Measurements from ENCODE around the gene PLA2G2F.
"Not testable (repeated sequence)": the region's sequence is repeated elsewhere in the genome, so short reads cannot be mapped to it uniquely, and the experiment has no call there.

PLA2G2F gene

DNA sequence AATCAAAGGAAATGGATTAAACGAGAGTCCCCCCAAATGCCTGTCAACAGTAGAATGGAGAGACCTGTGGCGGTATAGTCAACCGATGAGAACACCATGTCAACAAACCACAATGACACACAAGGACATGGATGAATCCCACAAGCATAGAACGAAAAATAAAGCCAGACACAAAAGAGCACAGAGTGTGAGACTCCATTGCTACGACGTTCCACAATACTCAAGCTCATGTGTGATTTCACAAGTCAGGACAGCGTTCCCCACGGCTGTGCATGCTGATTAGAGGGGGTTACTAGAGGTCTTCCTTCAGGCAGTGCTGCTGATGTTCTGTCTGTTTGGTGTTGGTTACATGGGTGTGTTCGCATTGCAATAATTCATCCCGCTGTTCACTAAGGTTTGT, 14.0 kb upstream of the PLA2G2F start:
- TF ChIP-seq, protein P1, sequence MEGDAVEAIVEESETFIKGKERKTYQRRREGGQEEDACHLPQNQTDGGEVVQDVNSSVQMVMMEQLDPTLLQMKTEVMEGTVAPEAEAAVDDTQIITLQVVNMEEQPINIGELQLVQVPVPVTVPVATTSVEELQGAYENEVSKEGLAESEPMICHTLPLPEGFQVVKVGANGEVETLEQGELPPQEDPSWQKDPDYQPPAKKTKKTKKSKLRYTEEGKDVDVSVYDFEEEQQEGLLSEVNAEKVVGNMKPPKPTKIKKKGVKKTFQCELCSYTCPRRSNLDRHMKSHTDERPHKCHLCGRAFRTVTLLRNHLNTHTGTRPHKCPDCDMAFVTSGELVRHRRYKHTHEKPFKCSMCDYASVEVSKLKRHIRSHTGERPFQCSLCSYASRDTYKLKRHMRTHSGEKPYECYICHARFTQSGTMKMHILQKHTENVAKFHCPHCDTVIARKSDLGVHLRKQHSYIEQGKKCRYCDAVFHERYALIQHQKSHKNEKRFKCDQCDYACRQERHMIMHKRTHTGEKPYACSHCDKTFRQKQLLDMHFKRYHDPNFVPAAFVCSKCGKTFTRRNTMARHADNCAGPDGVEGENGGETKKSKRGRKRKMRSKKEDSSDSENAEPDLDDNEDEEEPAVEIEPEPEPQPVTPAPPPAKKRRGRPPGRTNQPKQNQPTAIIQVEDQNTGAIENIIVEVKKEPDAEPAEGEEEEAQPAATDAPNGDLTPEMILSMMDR (conservative IDR thresholded peaks at IDR 0.05), result no peak
- no peak overlapping the region; the same call in 1 of the 2 replicates for H3K27ac ChIP-seq

DNA sequence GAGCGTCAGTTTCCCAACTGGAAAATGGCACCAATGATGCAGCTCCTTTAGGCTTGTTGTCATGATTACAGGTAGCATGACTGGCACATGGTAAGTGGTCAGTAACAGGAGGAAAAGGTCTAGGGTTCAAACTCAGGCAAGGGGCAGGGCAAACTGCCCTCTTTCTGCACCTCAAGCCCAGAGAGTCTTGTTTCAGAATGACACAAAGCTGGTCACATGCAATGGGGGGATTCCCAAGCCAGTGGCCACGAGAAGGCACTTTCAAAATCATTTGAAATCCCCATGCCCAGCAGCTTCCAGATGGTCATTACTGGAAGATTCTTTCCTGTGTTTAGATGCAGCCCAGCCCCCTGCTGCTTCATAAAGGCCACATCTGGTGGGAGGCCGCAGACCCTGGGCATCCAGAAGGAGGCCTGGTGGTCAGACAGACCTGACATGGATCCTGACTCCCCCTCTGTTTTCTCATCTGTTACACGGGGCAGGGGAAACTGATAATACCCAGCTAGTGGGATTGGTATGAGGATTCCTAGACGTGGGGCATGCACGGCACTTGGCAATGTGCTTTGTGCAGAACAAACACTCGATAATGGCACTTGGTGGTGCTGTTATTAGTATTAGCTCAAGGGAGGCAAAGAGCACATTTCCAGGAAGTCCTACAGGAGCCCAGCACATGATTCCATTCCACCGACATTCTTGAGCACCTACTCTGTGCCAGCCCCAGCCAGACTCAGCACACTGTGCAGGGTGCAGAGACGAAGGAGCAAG, 12.9 kb upstream of the PLA2G2F start:
- TF ChIP-seq, protein P1 (conservative IDR thresholded peaks at IDR 0.05), result no peak
- no peak overlapping the region for H3K27ac ChIP-seq

DNA sequence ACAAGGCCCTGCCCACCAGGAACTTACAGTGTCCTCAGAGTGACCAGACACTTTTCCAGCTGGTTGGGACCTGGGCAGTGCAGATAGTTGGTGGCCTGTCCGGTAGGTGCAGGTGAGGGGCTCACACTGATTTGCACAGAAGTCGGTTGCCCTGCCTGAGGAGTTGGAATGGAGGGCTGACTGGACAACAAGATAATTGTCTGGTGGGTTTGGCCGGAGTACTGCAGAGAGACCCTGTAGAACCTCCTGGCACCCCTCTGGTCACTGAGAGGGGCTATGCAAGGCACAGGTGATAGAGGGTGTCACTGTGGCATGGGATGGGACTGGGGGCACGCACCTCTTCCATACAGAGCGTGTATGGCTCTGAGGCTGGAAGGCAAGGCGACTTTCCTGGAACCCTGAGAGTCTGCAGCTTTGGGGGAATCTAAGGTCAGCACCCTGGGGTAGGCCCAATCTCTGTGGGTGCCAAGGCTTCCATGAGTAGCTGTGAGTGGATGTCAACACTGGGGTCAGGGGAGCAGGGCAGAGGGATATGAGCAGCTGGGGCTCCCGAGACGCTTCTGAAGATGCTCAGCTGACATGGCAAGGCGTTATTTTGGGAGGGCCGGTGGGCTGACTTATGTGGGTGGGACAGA, 12.2 kb upstream of the PLA2G2F start:
- TF ChIP-seq, protein P1 (conservative IDR thresholded peaks at IDR 0.05), result no peak
- H3K27ac ChIP-seq, result no peak overlapping the region

DNA sequence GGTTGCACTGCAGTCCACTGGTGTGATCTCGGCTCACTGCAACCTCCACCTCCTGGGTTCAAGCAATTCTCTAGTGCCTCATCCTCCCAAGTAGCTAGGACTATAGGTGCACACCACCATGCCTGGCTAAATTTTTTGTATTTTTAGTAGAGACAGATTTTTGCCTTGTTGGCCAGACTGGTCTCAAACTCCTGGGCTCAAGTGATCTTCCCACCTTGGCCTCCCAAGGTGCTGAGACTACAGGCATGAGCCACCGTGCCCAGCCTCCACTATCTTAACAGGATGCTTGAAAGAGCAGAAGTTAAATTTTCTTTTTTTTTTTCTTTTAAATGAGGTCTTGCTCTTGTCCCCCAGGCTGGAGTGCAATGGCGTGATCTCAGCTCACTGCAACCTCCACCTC, 8.6 kb upstream of the PLA2G2F start:
- not testable (repeated sequence) for H3K27ac ChIP-seq

DNA sequence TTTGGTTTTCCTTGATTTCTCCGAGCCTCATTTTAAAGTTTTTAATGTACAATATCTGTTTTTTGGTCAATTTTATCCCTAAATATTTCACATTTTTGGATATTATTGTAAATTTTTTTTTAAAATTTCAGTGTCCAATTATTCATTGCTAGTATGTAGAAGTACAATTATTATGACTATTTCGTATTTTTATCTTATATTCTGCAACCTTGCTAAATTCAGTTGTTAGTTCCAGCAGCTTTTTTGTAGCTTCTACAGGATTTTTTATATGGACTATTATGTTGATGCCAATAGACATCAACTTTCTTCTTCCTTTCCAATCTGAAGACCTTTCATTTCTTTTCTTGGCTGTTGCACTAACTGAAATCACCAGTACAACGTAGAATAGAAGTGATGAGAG, 4.1 kb upstream of the PLA2G2F start:
- TF ChIP-seq, protein P1 (conservative IDR thresholded peaks at IDR 0.05), result no peak

DNA sequence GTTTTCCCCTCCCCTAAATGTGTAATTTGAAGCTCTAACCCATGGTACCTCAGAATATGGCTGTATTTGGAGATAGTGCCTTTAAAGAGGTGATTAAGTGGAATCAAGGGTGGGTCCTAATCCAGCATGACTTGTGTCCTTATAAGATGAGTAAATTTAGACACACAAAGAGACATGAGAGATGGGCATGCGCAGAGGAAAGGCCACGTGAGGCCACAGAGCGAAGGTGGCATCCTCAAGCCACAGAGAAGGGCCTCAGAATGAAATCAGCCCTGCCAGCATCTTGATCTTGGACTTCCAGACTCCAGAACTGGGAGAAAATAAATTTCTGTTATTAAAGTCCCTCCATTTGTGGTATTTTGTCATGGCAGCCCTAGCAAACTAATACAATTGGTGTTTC, 2.9 kb upstream of the PLA2G2F start:
- TF ChIP-seq, protein P1 (conservative IDR thresholded peaks at IDR 0.05), result no peak
- H3K27ac ChIP-seq, result peak overlapping the region; percentile 56

More for the DNA sequence above, 4.1 kb upstream of the PLA2G2F start:
- H3K27ac ChIP-seq, result no peak overlapping the region

DNA sequence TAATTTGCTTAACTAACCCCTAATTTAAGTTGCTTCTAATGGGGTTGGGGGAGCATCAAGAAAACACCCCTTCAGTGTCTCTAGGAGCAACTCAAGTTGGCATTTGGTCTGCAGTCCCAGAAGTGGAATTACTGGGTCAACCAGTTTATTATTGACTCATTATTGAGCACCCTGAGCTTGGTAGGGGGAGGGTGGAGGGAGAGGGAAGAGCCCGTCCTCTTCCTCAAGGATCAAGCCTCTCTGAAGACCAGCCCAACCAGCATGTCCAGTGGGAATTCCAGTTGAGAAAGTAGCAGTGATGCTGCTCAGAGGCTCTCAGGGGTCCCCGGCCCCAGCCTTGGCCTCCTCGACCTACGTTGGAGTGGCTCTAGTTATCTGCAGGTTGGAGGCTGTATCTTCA, 2.1 kb upstream of the PLA2G2F start:
- H3K27ac ChIP-seq, result peak overlapping the region; percentile 56
- TF ChIP-seq, protein P1 (conservative IDR thresholded peaks at IDR 0.05), result no peak

DNA sequence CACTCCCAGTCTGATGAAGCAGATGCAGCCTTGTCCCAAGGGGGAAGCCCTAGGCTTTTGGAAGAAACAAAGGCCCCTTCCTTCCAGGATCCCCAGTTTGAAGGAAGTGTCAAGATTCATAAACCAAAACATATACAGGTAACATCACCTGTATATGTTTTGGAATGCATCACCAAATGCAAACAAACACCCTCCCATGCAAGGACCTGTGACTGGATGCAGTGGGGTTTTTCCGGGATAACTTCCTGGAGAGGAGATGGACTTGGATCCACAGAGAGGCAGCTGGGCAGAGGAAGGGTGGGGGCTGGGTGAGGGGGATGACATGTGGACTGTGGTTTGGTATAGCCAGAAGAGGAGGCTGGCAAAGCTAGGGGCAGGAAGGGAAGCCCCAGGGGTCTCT, 1.5 kb upstream of the PLA2G2F start:
- H3K27ac ChIP-seq, result peak overlapping the region; percentile 56
- TF ChIP-seq, protein P1 (conservative IDR thresholded peaks at IDR 0.05), result no peak
